T-cell (primary cell): Measurements from ENCODE around the gene DERL2. TPM values are rescaled to one million over a fixed set of nuclear protein-coding genes. Genes with fewer than 3 reads are reported as not detected.
A peak's percentile ranks its signal among the peaks of the same experiment; 100 is the strongest.

ENCODE experiments used
- ATAC-seq, 4 experiments: fragments of 200-7000 bp in 3 of 4; fragments of 150-1000 bp in 1 of 4; cut with Tn5 transposase; replicated peaks in 1 of 4; 1 replicate in 3 of 4; 2 replicates in 1 of 4; pipeline ENCODE4 v1.10.0; 2021; ENCODE audit warnings: moderate library complexity in 3 of 4, mild to moderate bottlenecking in 2 of 4, moderate number of reproducible peaks in 1 of 4
- CTCF ChIA-PET, 2 donors: fragments of 300-600 bp; sonication (Branson Sonifier 250); formaldehyde crosslinking; loops; one replicate each; lab custom pipeline; 2022; ENCODE audit warnings: antibody characterized with exemption in 2 of 2; lab: Charles Lee
- POLR2A ChIA-PET, 2 donors: fragments of 300-600 bp; sonication (Branson Sonifier 250); formaldehyde crosslinking; loops; one replicate each; lab custom pipeline; 2022; ENCODE audit warnings: antibody characterized with exemption in 2 of 2; lab: Charles Lee
- DNase-seq, 35 experiments: peaks; one replicate each; pipeline versions ENCODE4 v3.0.0 to v3.0.0-alpha.2; 2013 to 2023
- H3K27ac ChIP-seq: one replicate; pipeline ENCODE4 v1.5.1; 2013; ENCODE audit warnings: low read length
- H3K27me3 ChIP-seq, 2 experiments: replicated peaks in 1 of 2; 1 replicate in 1 of 2; 2 replicates in 1 of 2; pipeline versions ENCODE4 v1.6.1 to v1.7.0; 2013; ENCODE audit warnings: low read length in 1 of 2, mixed read lengths in 1 of 2; ENCODE audit not compliant: control insufficient read depth in 2 of 2, insufficient read depth in 2 of 2; ENCODE audit errors: extremely low read depth in 1 of 2
- H3K36me3 ChIP-seq, 2 donors: 1 replicate in 1 of 2; 2 replicates in 1 of 2; pipeline versions ENCODE4 v1.6.1 to v1.7.0; 2013; ENCODE audit warnings: low read length in 1 of 2; ENCODE audit not compliant: control insufficient read depth in 2 of 2, insufficient read depth in 1 of 2; ENCODE audit errors: extremely low read depth in 1 of 2
- H3K4me1 ChIP-seq, 2 experiments: 1 replicate in 1 of 2; 2 replicates in 1 of 2; pipeline versions ENCODE4 v1.6.1 to v1.7.0; 2013; ENCODE audit warnings: low read length in 2 of 2, mixed read lengths in 1 of 2; ENCODE audit not compliant: insufficient read depth in 2 of 2, control insufficient read depth in 1 of 2; ENCODE audit errors: extremely low read depth in 1 of 2
- H3K4me3 ChIP-seq, 2 donors: 1 replicate in 1 of 2; 2 replicates in 1 of 2; pipeline versions ENCODE4 v1.5.1 to v1.7.0; 2013; ENCODE audit warnings: mild to moderate bottlenecking in 2 of 2, low read length in 1 of 2, moderate library complexity in 1 of 2; ENCODE audit not compliant: control insufficient read depth in 1 of 2; ENCODE audit errors: extremely low read depth in 1 of 2
- H3K9me3 ChIP-seq: 2 replicates; pipeline ENCODE4 v1.7.0; 2013
- H3K27ac Mint-ChIP-seq, 2 donors: one replicate each; pipeline ENCODE4 v1.8.0; 2020 to 2021; ENCODE audit warnings: mild to moderate bottlenecking in 2 of 2, mixed read lengths in 2 of 2
- H3K27me3 Mint-ChIP-seq, 2 donors: one replicate each; pipeline ENCODE4 v1.8.0; 2021 to 2022; ENCODE audit warnings: mixed read lengths in 2 of 2
- H3K36me3 Mint-ChIP-seq: one replicate; pipeline ENCODE4 v1.8.0; 2021; ENCODE audit warnings: mixed read lengths
- H3K4me1 Mint-ChIP-seq, 3 donors: one replicate each; pipeline ENCODE4 v1.8.0; 2020 to 2022; ENCODE audit warnings: mixed read lengths in 3 of 3, mild to moderate bottlenecking in 1 of 3
- H3K4me3 Mint-ChIP-seq, 3 donors: one replicate each; pipeline ENCODE4 v1.8.0; 2020 to 2022; ENCODE audit warnings: mild to moderate bottlenecking in 3 of 3, mixed read lengths in 3 of 3, moderate library complexity in 3 of 3
- H3K9me3 Mint-ChIP-seq, 3 donors: one replicate each; pipeline ENCODE4 v1.8.0; 2020 to 2022; ENCODE audit warnings: mixed read lengths in 3 of 3
- WGBS: methylation state at CpG from one replicate; pipeline ENCODE4 v1.1.5; 2013; ENCODE audit warnings: missing lambda C conversion rate; ENCODE audit not compliant: insufficient coverage; 5-methylcytosine and 5-hydroxymethylcytosine counted together
- total RNA-seq, 35 experiments: library from RNA in 6 of 35; stranded (reverse) in 6 of 35; fragments of 120-200 nt in 1 of 35; gene quantifications; one replicate each; pipeline versions ENCODE4 v1.2.1 to v1.2.4 and lab custom pipeline; 2013 to 2026

The DERL2 gene
- total RNA-seq, 5 donors from 2014 or later (not counting 1 experiment from before 2014, with no cell fraction given) = 58.2 to 73.9 (median 64.0) TPM

DNA sequence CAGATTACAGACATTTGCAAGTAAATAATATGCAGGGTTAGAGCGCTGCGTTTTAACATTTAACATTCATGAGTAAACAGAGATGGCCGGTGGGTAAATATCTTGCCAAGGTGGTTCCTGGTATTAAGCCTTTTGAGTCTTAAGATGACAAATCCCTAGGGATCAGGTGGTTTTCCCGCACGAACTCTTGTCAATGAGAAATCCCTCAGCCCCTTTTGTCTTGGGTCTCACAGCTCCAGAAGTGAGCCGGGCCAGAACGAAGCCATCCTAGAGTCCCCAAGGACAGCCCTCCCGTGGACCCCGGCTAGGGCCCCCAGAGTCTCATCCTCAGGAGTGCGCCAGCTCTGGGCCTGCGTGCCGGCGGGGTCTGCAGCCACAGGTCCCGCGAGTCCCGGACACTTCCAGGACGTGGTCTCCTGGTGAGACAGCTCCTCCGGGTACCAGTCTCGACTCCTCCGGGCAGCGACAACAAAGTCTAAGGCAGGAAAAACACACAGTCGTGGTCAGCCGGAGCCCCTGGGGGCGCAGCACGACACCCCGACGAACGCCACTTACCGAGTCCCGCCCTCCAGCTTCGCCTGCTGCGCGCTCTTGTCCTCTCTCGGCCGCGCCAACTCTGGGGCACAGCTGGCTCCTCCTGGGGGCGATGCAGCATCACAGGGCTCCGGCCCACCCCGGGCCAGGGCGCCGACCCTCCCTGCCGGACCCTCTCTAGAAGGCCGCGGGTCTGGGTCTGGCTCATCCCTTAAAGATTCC, 13.7 kb upstream of the DERL2 start:
- Mint-ChIP-seq H3K27ac (peak overlapping the region in 1 of 2 donors; percentile 90), H3K36me3 (peaks cover 8% of the 10 kb centered on the region)

DNA sequence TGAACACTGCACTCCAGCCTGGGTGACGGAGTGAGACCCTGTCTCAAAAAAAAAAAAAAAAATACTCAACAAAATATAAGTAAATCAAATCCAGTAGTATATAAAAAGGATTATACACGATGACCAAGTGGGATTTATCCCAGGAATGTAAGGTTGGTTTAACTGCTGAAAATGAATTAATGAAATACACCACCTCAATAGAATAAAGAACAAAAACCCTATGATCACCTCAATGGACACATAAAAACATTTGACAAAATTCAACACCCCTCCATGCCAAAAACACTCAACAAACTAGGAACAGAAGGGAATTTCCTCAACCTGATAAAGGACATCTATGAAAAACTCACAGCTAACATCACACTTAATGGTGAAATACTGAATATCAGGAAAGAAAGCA, 7.0 kb upstream of the DERL2 start:
- H3K27ac Mint-ChIP-seq = no peak overlapping the region

More for the DNA sequence above, 13.7 kb upstream of the DERL2 start:
- no peak overlapping the region for H3K27ac ChIP-seq
- no peak for ATAC-seq
- ChIA-PET POLR2A (interaction anchor here (0.7 to 1.5 kb wide), 2 partner anchors 13 to 28 kb away, joined by 3 to 5 read pairs; partner anchors contain the start of genes DERL2 (in 1 of the 2) and MIS12 (in 1 of the 2)), CTCF (no interaction called here)
- Mint-ChIP-seq H3K4me1 (peaks cover 16 to 25% (median 23%) of the 10 kb centered on the region in 3 donors), H3K4me3 (peak overlapping the region; percentile 91 to 97 (median 93)), H3K9me3 (no peaks in the 10 kb centered on the region), H3K27me3 (no peaks in the 10 kb centered on the region)
- peaks cover 4 to 12% of the 10 kb centered on the region in 2 donors for H3K36me3 ChIP-seq
- H3K4me3 ChIP-seq = peak overlapping the region; percentile 60 to 64
- WGBS = 75% methylated on average over 39 of the region's 44 CpGs
- no peaks in the 10 kb centered on the region for H3K9me3 ChIP-seq
- H3K27me3 ChIP-seq = no peaks in the 10 kb centered on the region
- peak in 2 of 35 experiments; percentile 13 to 19 for DNase-seq
- peaks cover 2 to 21% of the 10 kb centered on the region in 2 experiments for H3K4me1 ChIP-seq

DNA sequence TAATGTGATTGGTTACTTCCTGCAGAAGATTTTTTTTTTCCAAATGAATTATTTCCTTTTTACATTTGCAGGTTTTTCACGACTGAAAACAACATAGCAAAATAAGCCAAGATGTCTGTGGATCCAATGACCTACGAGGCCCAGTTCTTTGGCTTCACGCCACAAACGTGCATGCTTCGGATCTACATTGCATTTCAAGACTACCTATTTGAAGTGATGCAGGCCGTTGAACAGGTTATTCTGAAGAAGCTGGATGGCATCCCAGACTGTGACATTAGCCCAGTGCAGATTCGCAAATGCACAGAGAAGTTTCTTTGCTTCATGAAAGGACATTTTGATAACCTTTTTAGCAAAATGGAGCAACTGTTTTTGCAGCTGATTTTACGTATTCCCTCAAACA, 2.8 kb upstream of the DERL2 start:
- ATAC-seq (no peak), DNase-seq (no peak)
- Mint-ChIP-seq H3K9me3 (peaks cover 0 to 4% (median 0%) of the 10 kb centered on the region in 3 donors), H3K4me1 (peaks cover 32 to 47% (median 47%) of the 10 kb centered on the region in 3 donors), H3K36me3 (peaks cover 26% of the 10 kb centered on the region), H3K27ac (peak overlapping the region in 1 of 2 donors; percentile 99), H3K27me3 (no peaks in the 10 kb centered on the region), H3K4me3 (peak overlapping the region in 2 of 3 donors; percentile 71 to 90)
- H3K36me3 ChIP-seq = peaks cover 0 to 36% of the 10 kb centered on the region in 2 donors
- ChIA-PET CTCF (no interaction called here), POLR2A (interaction anchor here in 1 of 2 donors (0.6 kb wide), 1 partner anchor 9 kb away, joined by 4 read pairs; no protein-coding TSS in a partner anchor)
- WGBS = 93% methylated on average over 8 of the region's 8 CpGs
- no peak overlapping the region for H3K4me3 ChIP-seq
- H3K4me1 ChIP-seq = peaks cover 20 to 25% of the 10 kb centered on the region in 2 experiments
- H3K27me3 ChIP-seq = no peaks in the 10 kb centered on the region
- H3K9me3 ChIP-seq = no peaks in the 10 kb centered on the region
- H3K27ac ChIP-seq = no peak overlapping the region

More for the DNA sequence above, 7.0 kb upstream of the DERL2 start:
- H3K9me3 Mint-ChIP-seq = peaks cover 0 to 4% (median 0%) of the 10 kb centered on the region in 3 donors
- no peak for ATAC-seq
- Histone ChIP-seq H3K4me1 (no peaks in the 10 kb centered on the region), H3K27me3 (no peaks in the 10 kb centered on the region), H3K27ac (no peak overlapping the region), H3K9me3 (no peaks in the 10 kb centered on the region), H3K36me3 (peaks cover 0 to 28% of the 10 kb centered on the region in 2 donors), H3K4me3 (no peak overlapping the region)
- WGBS = no CpG with 5 or more reads among the region's 2 CpGs
- H3K27me3 Mint-ChIP-seq = no peaks in the 10 kb centered on the region
- ChIA-PET POLR2A (interaction anchor here in 1 of 2 donors (0.5 kb wide), 1 partner anchor 75 kb away, joined by 4 read pairs; no protein-coding TSS in a partner anchor), CTCF (no interaction called here)
- peaks cover 20% of the 10 kb centered on the region for H3K36me3 Mint-ChIP-seq
- DNase-seq = no peak
- no peak overlapping the region for H3K4me3 Mint-ChIP-seq
- peaks cover 7 to 14% (median 11%) of the 10 kb centered on the region in 3 donors for H3K4me1 Mint-ChIP-seq

DNA sequence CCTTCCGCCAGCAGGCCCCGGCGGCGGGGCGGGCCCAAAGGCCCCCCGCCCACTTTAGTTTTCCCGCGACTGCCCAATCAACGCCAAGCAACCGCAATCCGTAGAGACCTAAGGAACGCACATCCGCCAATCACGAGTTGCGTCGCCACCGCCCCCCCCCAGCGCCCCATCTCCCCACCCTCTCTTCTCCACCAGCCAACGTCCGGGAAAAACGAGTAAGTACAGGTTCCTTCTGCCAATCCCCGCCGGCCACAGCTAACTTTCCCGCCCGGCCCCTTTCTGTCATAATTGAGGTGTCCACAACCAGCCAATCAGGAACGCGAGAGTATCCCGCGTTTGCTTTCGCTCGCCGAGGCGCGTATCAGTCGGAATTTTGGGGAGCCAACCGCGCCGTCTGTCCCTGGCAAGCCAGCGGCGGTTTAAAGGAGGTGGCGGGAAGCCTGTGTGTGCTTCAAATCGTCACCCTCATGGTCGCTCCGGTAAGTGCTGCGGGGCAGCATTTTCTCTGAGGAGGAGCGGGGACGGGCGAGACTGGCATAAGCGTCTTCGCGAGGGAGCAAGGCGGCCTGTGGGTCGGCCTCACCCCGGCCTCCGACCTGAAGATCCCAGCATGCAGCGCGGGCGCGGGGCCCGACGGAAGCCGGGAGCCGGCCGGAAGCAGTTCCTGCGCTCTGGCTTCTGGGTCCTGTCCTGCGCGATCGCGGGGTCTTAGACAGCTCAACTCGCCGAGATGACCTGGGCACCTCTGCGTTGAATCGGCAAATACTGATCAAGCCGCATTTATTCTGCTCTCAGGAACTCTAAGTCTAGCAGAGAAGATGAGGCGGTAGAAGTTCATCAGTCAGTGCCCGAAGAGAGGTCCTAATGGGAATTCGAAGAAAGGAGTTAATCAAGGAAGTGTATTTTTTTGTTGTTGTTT, 487 bp upstream of the DERL2 start, which contains the start of gene MIS12:
Gene MIS12, plus strand, starts transcription at position 361 of the 919 bp plus-strand sequence. CDS start 2,297 bp downstream, outside the sequence.
- H3K4me1 ChIP-seq = peaks cover 20 to 25% of the 10 kb centered on the region in 2 experiments
- Mint-ChIP-seq H3K4me3 (peak within 1 kb of the TSS; percentile 90 to 97 (median 96)), H3K27ac (peak within 1 kb of the TSS; percentile 96 to 99), H3K36me3 (peaks cover 40% of the 10 kb centered on the region), H3K4me1 (peaks cover 51 to 67% (median 67%) of the 10 kb centered on the region in 3 donors), H3K9me3 (no peaks in the 10 kb centered on the region), H3K27me3 (no peaks in the 10 kb centered on the region)
- ChIA-PET CTCF (interaction anchor here in 1 of 2 donors (0.6 kb wide), 2 partner anchors 45 to 1584 kb away, joined by 3 read pairs; no protein-coding TSS in a partner anchor), POLR2A (interaction anchor here in 1 of 2 donors (0.6 to 1.5 kb wide), 3 partner anchors 10 to 16 kb away, joined by 5 to 7 read pairs (median 5); a partner anchor contains a TSS)
- peak; percentile 88 to 100 (median 98) for DNase-seq
- H3K9me3 ChIP-seq = no peaks in the 10 kb centered on the region
- H3K27me3 ChIP-seq = no peaks in the 10 kb centered on the region
- H3K4me3 ChIP-seq = peak within 1 kb of the TSS; percentile 94 to 99
- ATAC-seq = peak; percentile 89 to 93 (median 92)
- H3K27ac ChIP-seq = peak within 1 kb of the TSS; percentile 99
- WGBS = 0% methylated on average over 68 of the region's 77 CpGs
- H3K36me3 ChIP-seq = peaks cover 0 to 53% of the 10 kb centered on the region in 2 donors

DNA sequence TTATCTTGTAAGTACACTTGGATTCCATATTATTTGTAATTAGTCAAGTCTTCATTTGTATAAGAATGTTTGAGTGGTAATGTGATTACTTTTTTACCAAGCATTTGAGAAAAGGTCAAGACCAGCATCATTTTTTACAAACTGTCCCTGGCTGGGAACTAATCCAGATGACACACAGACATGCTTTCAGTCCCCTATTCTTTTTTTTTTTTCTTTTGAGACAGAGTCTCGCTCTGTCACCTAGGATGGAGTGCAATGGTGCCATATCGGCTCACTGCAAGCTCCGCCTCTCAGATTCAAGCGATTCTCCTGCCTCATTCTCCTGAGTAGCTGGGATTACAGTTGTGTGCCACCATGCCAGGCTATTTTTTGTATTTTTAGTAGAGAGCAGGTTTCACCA, 4.5 kb downstream of the DERL2 start:
- Mint-ChIP-seq H3K27ac (no peak overlapping the region), H3K4me1 (peaks cover 54 to 67% (median 66%) of the 10 kb centered on the region in 3 donors), H3K4me3 (no peak overlapping the region), H3K27me3 (no peaks in the 10 kb centered on the region), H3K36me3 (peaks cover 56% of the 10 kb centered on the region), H3K9me3 (no peaks in the 10 kb centered on the region)
- peaks cover 10 to 71% of the 10 kb centered on the region in 2 donors for H3K36me3 ChIP-seq
- no peak overlapping the region for H3K27ac ChIP-seq
- ChIA-PET POLR2A (no interaction called here), CTCF (interaction anchor here in 1 of 2 donors (0.6 kb wide), 1 partner anchor 233 kb away, joined by 9 read pairs; no protein-coding TSS in a partner anchor)
- H3K9me3 ChIP-seq = no peaks in the 10 kb centered on the region
- no peak overlapping the region for H3K4me3 ChIP-seq
- DNase-seq (no peak), ATAC-seq (no peak)
- H3K27me3 ChIP-seq = no peaks in the 10 kb centered on the region
- 100% methylated on average over 1 of the region's 4 CpGs for WGBS
- peaks cover 13% of the 10 kb centered on the region in 2 experiments for H3K4me1 ChIP-seq
